K562 (cell line): ENCODE data around the gene TRPM8. TPM values are rescaled to one million over a fixed set of nuclear protein-coding genes. Genes with fewer than 3 reads are reported as not detected.

Source experiments
- ATAC-seq: fragments of 200-7000 bp; cut with Tn5 transposase; 3 replicates; pipeline ENCODE4 v1.9.1; 2020; ENCODE audit warnings: moderate library complexity
- BruUV-seq: library from RNA; stranded (reverse); fragments of 400-500 nt; replicated peaks from 2 replicates; lab custom pipeline; 2021; lab: Mats Ljungman, UMichigan
- CTCF ChIA-PET: fragments of 300-600 bp; formaldehyde crosslinking; extraction: SDS; loops from one replicate; lab custom pipeline; 2021; ENCODE audit warnings: low intra/inter-chr PET ratio; lab: Yijun Ruan, JAX
- POLR2A ChIA-PET: fragments of 300-600, 350-650 bp; sonication (Branson Sonifier 250); formaldehyde crosslinking; extraction: SDS; loops from one replicate; lab custom pipeline; 2021; ENCODE audit warnings: antibody characterized with exemption, inconsistent platforms; lab: Yijun Ruan, JAX
- DNase-seq, 4 experiments: peaks; one replicate each; pipeline versions ENCODE4 v3.0.0 to v3.0.0-alpha.2; 2011 to 2018; ENCODE audit warnings: low spot score in 3 of 4, mixed read lengths in 3 of 4; ENCODE audit errors: extremely low read depth in 1 of 4
- FAIRE-seq: peaks from 2 replicates; lab custom pipeline; 2011; peaks lifted over from hg19 to GRCh38; lab: Jason Lieb, UNC
- H2AFZ ChIP-seq: 2 replicates; pipeline ENCODE4 v1.6.0; 2011; ENCODE audit warnings: low read depth, low read length, control low read depth, inconsistent platforms
- H3K27ac ChIP-seq: fragments of 200-600 bp; 3 replicates; pipeline ENCODE4 v1.8.0; 2011; ENCODE audit warnings: low read depth, mild to moderate bottlenecking, control low read depth, inconsistent platforms, low read length, moderate library complexity, mixed read lengths; ENCODE audit errors: extremely low read depth
- H3K27me3 ChIP-seq, 2 experiments: fragments of 300-600 bp in 1 of 2; 2 replicates in 1 of 2; 3 replicates in 1 of 2; pipeline versions ENCODE4 v1.6.0 to v1.8.0; 2011; ENCODE audit warnings: inconsistent platforms in 2 of 2, low read length in 2 of 2, mild to moderate bottlenecking in 1 of 2, mixed read lengths in 1 of 2, moderate library complexity in 1 of 2; ENCODE audit not compliant: control insufficient read depth in 2 of 2, insufficient read depth in 2 of 2
- H3K36me3 ChIP-seq: fragments of 300-600 bp; 3 replicates; pipeline ENCODE4 v1.8.0; 2011; ENCODE audit warnings: mild to moderate bottlenecking, low read length, inconsistent platforms; ENCODE audit not compliant: control insufficient read depth, insufficient read depth
- H3K4me1 ChIP-seq, 2 experiments: fragments of 200-600 bp in 1 of 2; replicated peaks in 1 of 2; 2 replicates in 1 of 2; 3 replicates in 1 of 2; pipeline versions ENCODE4 v1.5.1 to v1.8.0; 2011; ENCODE audit warnings: inconsistent platforms in 2 of 2, low read length in 2 of 2, mild to moderate bottlenecking in 1 of 2, mixed read lengths in 1 of 2, moderate library complexity in 1 of 2; ENCODE audit not compliant: control insufficient read depth in 2 of 2, insufficient read depth in 2 of 2
- H3K4me2 ChIP-seq: 2 replicates; pipeline ENCODE4 v1.6.1; 2011; ENCODE audit warnings: low read length, control low read depth, inconsistent platforms, mixed read lengths; ENCODE audit not compliant: insufficient read depth
- H3K4me3 ChIP-seq: fragments of 200-600 bp; sonication (generic), shearing (Covaris generic); 2 replicates; pipeline ENCODE4 v1.5.1; 2016; ENCODE audit warnings: control low read depth, inconsistent platforms
- H3K79me2 ChIP-seq: fragments of 200-600 bp; 3 replicates; pipeline ENCODE4 v1.8.0; 2011; ENCODE audit warnings: low read length, inconsistent platforms; ENCODE audit not compliant: control insufficient read depth, insufficient read depth
- H3K9ac ChIP-seq, 2 experiments: 2 replicates each; pipeline versions ENCODE4 v1.6.0 to v1.6.1; 2011; ENCODE audit warnings: low read depth in 2 of 2, low read length in 2 of 2, control low read depth in 1 of 2, inconsistent platforms in 1 of 2, mild to moderate bottlenecking in 1 of 2, mixed read lengths in 1 of 2; ENCODE audit not compliant: insufficient read depth in 1 of 2
- H3K9me1 ChIP-seq: one replicate; pipeline ENCODE4 v1.6.0; 2011; ENCODE audit warnings: inconsistent platforms, mild to moderate bottlenecking, low read length, moderate library complexity; ENCODE audit not compliant: control insufficient read depth, insufficient read depth
- H3K9me3 ChIP-seq: replicated peaks from 2 replicates; pipeline ENCODE4 v1.5.1; 2011; ENCODE audit warnings: low read depth, low read length, inconsistent platforms; ENCODE audit not compliant: control insufficient read depth, insufficient read depth
- H4K20me1 ChIP-seq: replicated peaks from 2 replicates; pipeline ENCODE4 v1.6.1; 2011; ENCODE audit warnings: low read length, inconsistent platforms, mixed read lengths; ENCODE audit not compliant: control insufficient read depth, insufficient read depth
- CBFB ChIP-seq: sonication (generic); formaldehyde crosslinking; IDR thresholded peaks from 2 replicates; pipeline ENCODE4 v1.4.0; 2020; ENCODE audit warnings: mild to moderate bottlenecking, missing genetic modification reagents
- HLTF ChIP-seq: fragments of 450-650 bp; IDR thresholded peaks from 2 replicates; pipeline ENCODE4 v1.6.1; 2016
- MBD2 ChIP-seq: sonication (generic); IDR thresholded peaks from 2 replicates; pipeline ENCODE4 v1.6.1; 2016; ENCODE audit warnings: low read depth, borderline replicate concordance
- PTRF ChIP-seq: fragments of 450-650 bp; IDR thresholded peaks from 2 replicates; pipeline ENCODE4 v1.6.1; 2016; ENCODE audit warnings: mild to moderate bottlenecking, missing genetic modification characterization, missing compliant biosample characterization
- ZNF668 ChIP-seq: fragments of 250-450 bp; sonication (Bioruptor Pico); IDR thresholded peaks from 2 replicates; pipeline ENCODE4 v1.8.0; 2022; ENCODE audit warnings: mild to moderate bottlenecking, inconsistent platforms
- ZNF79 ChIP-seq: fragments of 250-450 bp; sonication (Bioruptor Pico); IDR thresholded peaks from 2 replicates; pipeline ENCODE4 v1.4.0; 2020; ENCODE audit warnings: low read depth, mild to moderate bottlenecking, moderate library complexity
- WGBS: fragments of 100-300 bp; shearing (Covaris generic); methylation state at CpG from one replicate; pipeline ENCODE4 v1.1.6; 2016; ENCODE audit warnings: low coverage, mixed read lengths; ENCODE audit not compliant: insufficient coverage; ENCODE audit errors: missing lambda C conversion rate; 5-methylcytosine and 5-hydroxymethylcytosine counted together
- in situ Hi-C: fragments of 300-500 bp; cut with MboI; formaldehyde crosslinking; loops from 4 replicates; pipeline ENCODE4 v1.15.0; 2018; ENCODE audit warnings: inconsistent platforms, mixed read lengths
- intact Hi-C: fragments of 100-400 bp; cut with micrococcal nuclease; formaldehyde crosslinking; loops from 2 replicates; pipeline ENCODE4 v1.14.2; 2022
- polyA plus RNA-seq, 8 experiments: library from polyadenylated mRNA; depleted of rRNA in 4 of 8; stranded (reverse) in 5 of 8; unstranded in 3 of 8; fragments of >200 nt; fragmentation: Nextera tagmentation in 2 of 8; fragmentation: Illumina TruSeq in 1 of 8; extraction: Ambion mirVana in 2 of 8; extraction: Trizol in 1 of 8; gene quantifications; 2 replicates each; pipeline versions ENCODE4 v1.2.1 to v1.2.3, GENCODE V29; 2011 to 2014; ENCODE audit warnings: inconsistent platforms in 1 of 8, missing spikeins in 1 of 8
- total RNA-seq, 7 experiments: library from RNA; depleted of rRNA in 6 of 7; stranded (reverse); fragments of >200 nt in 6 of 7; fragmentation: Illumina TruSeq in 2 of 7; extraction: Trizol in 2 of 7; gene quantifications; 2 replicates each; pipeline versions ENCODE4 v1.2.1 to v1.2.3, GENCODE V29; 2011 to 2021; ENCODE audit warnings: low replicate concordance in 1 of 7

Gene TRPM8
- total and polyA plus RNA-seq, 9 of the 15 experiments (the other 6 are each of a cell fraction or from before 2014, with no cell fraction given) = not detected

- FAIRE-seq = no peak
- ChIA-PET POLR2A (no interaction called here), CTCF (interaction anchor here (1.2 kb wide), 1 partner anchor 72 kb away, joined by 6 read pairs; no protein-coding TSS in a partner anchor)
- no peak overlapping the region for H3K9ac ChIP-seq
- no peaks in the 10 kb centered on the region for H3K79me2 ChIP-seq
- no peaks in the 10 kb centered on the region for H4K20me1 ChIP-seq
- DNase-seq = no peak
- no peaks in the 10 kb centered on the region for H3K9me1 ChIP-seq
- no peaks in the 10 kb centered on the region for H3K9me3 ChIP-seq
- BruUV-seq = no TSS peak
- H3K4me1 ChIP-seq = no peaks in the 10 kb centered on the region
- TF ChIP-seq ZNF79 (CRISPR knock-in tag) = no peak
- TF ChIP-seq HLTF = no peak
- no peak for TF ChIP-seq ZNF668 (CRISPR knock-in tag)
- TF ChIP-seq CBFB (CRISPR knock-in tag) = no peak
- no peak overlapping the region for H3K4me2 ChIP-seq
- no peak overlapping the region for H3K4me3 ChIP-seq
- intact Hi-C loops = no loop called here
- no peak overlapping the region for H3K27ac ChIP-seq
- 0% methylated on average over 4 of the region's 4 CpGs for WGBS
- in situ Hi-C loops = no loop called here
- H2AFZ ChIP-seq = no peak overlapping the region
- ATAC-seq = no peak
- H3K36me3 ChIP-seq = no peaks in the 10 kb centered on the region
- peaks cover 3 to 29% of the 10 kb centered on the region in 2 experiments; a peak in 3 of 5 replicates for H3K27me3 ChIP-seq
Measured at GRCh38 chr2:233929352-233930022, 12.3 kb downstream of the TRPM8 start.

- POLR2A ChIA-PET = interaction anchor here (0.7 to 1.1 kb wide), 2 partner anchors 16 to 21 kb away, joined by 3 read pairs; no protein-coding TSS in a partner anchor
- H3K9ac ChIP-seq = no peak overlapping the region
- H4K20me1 ChIP-seq = no peaks in the 10 kb centered on the region
- FAIRE-seq (no peak), ATAC-seq (no peak), DNase-seq (no peak)
- in situ Hi-C loops (no loop called here), intact Hi-C loops (no loop called here)
- H3K27ac ChIP-seq = no peak overlapping the region
- CTCF ChIA-PET = no interaction called here
- no peak overlapping the region for H3K4me2 ChIP-seq
- no peak overlapping the region for H2AFZ ChIP-seq
- H3K4me1 ChIP-seq = no peaks in the 10 kb centered on the region; a peak in 1 of 5 replicates
- H3K27me3 ChIP-seq = peaks cover 2 to 12% of the 10 kb centered on the region in 2 experiments; a peak in 2 of 5 replicates
- TF ChIP-seq MBD2 = no peak
- TF ChIP-seq PTRF (tag) = no peak
- H3K4me3 ChIP-seq = no peak overlapping the region
- no peaks in the 10 kb centered on the region for H3K36me3 ChIP-seq
- BruUV-seq = no TSS peak
- H3K9me1 ChIP-seq = no peaks in the 10 kb centered on the region
- no peaks in the 10 kb centered on the region for H3K79me2 ChIP-seq
- WGBS = 0% methylated on average over 1 of the region's 1 CpG
- no peaks in the 10 kb centered on the region for H3K9me3 ChIP-seq
Measured at GRCh38 chr2:233934524-233934923, 17.4 kb downstream of the TRPM8 start.
